HG03460 (cell line): ENCODE measurements around the gene ERBB4.
"Not testable (repeated sequence)": the region's sequence is repeated elsewhere in the genome, so short reads cannot be mapped to it uniquely, and the experiment has no call there.

Experiments
- ATAC-seq: cut with Tn5 transposase; IDR thresholded peaks from one replicate; pipeline ENCODE4 v1.9.1; 2021; ENCODE audit not compliant: unreplicated experiment

ERBB4 gene

DNA sequence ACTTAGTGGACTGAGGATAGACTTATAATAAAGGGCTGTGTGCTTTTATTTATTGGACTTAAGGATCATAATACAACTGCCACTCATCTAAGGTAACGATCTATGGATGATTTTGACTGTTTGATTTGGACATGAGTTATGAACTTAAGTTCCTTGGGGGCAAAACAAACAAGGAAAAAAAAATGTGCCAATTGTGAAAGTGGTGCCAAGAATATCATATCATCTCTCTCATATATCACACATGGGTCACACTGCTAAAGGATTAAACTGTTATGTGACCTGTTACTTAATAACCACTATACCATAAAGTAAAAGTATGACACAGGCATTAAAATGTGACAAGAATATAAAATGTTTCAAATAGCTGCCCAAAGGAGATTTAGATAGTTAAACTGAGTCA is 886.3 kb downstream of the ERBB4 start:
- ATAC-seq = no peak

DNA sequence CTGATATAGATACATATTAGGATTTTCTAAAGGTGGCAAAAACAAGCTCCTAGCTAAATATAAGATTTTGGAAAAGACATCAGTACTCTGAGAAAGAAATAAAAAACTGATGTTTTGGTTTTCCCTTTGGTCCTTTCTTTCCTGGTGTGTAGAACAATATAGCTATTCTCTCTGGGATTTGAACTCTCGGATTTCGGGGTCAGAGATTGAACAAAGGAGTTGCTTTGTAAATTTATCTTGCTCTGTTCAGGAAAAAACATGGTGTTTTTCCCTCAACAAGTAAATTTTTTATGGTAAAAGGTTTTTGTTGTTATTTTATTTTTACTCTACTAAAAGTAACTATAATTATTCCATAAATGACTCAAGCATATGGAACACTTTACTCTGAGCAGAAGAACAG is 889.3 kb downstream of the ERBB4 start:
- no peak for ATAC-seq

DNA sequence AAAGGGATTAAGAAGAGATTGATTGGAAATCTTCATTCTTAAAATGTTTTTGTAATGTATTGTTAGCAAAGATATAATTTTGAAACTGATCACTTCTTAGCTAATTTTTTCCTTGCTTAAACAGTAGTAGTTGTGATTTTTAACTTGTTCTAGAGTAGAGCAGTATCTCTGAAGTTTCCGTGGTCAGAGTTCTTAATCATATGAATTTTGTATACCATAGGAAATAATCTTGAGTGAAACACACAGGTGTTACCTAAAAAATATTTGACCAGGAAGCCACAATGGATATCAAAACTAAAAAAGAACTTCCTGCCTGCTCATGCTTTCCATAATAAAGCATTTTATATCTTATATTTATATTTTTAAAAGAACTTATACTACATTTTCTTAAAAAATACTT is 907.1 kb downstream of the ERBB4 start:
- no peak for ATAC-seq

DNA sequence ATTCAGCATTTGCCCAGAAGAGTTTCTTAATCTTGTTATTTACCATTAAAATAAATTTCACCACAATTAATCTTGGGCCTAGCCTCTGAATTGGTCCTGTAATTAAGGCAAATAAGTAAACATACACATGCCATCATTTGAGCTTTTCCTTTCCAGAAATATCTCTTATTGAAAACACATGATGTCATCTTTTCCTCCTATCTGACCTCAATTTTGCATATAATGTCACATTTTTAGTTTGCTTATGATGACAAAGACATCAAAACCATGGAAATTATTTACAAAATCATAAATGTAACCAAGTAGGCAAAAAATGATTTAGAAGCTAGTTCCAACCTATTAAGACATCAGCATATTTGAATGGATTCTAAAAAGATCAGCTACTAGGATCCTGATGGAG is 915.5 kb downstream of the ERBB4 start:
- ATAC-seq = no peak

DNA sequence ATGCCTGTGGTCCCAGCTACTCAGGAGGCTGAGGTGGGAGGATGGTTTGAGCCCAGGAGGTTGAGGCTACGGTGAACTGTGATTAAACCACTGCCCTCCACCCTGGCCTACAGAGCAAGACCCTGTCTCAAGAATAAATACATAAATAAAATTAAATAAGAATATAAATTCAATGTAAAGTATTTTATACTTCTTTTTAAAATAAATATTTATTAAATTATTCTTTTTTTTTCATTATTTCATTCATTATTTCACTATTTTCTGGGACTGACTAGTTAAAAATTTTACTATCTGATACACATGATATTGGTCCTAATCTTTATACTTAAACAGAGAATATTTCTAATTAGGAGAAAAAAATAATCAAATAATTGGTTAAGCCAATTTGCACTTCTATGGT is 917.6 kb downstream of the ERBB4 start:
- no peak for ATAC-seq

DNA sequence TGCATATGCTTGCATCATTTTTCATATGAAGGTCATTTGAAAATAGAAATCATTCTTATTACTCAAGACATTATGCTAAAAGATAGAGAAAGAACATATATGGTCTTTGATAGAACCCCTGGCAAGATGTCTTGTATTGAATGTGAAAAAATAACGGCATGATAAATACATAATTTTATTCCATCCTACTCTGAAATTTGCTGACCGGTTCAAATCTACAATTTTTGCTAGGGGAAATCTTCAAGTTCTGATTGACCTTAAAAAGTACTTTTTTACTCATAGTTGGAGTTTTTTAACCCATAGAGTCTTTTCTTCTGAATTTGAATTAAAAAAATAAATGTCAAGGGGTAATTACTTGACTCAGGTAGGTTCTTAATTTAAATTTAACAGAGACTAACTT is 920.8 kb downstream of the ERBB4 start:
- ATAC-seq = no peak

DNA sequence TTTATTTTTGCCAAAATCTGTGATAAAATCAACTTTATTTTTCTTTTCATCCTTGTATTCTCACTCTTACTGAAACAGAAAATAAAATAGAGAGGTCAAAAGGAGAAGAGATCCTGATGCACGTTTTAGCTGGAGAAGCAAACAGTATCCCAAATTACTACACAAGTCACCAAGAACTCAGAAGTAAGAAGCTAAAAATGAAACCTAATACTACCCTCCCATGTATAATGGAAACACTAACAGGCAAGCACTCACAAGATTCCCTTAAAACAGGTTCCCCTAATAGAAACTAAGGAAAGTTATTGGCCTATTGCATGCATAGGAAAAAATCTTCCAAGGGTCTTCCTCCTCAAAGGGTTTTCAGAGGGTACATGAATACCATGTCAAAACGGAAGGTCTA is 927.0 kb downstream of the ERBB4 start:
- no peak for ATAC-seq

DNA sequence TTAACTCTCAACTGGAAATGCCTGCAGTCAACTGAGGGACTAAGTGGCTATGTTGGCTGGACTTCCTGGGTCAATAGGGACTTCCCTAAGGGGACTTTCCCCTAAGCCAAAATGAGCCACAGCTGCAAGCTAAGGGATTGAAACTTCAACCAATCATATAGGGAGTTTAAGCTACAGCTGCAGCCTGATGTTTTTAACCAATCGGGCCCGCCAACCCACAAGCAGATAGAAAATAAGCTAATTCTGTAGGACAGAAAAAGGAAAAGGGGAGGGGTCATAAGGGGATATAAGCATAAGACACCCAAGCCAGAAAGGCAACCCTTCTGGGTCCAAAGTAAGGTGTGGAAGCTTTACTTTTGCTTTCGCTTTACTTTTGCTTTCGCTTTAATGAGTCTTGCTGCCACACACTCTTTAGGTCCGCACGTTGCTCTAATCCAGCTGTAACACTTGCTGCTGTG is 927.5 kb downstream of the ERBB4 start:
- ATAC-seq = peak; percentile 52

DNA sequence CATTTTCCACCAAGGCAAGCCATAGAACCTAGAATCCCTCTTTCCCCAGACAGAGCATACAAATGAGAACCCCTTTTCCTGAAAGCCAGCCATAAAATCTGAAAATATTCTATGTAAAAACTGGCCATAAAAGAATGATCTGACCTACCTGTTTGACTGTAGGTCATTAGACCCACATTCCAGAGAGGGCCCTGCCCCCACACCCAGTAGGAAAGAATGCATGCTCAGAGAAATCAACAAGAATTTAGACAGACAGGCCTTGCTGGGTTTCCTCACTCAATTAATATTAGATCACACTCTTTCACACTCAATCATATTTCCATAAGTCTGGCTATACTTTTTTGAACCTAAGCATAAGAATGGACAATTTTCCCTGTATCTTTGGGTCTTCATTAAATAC is 929.5 kb downstream of the ERBB4 start:
- no peak for ATAC-seq

DNA sequence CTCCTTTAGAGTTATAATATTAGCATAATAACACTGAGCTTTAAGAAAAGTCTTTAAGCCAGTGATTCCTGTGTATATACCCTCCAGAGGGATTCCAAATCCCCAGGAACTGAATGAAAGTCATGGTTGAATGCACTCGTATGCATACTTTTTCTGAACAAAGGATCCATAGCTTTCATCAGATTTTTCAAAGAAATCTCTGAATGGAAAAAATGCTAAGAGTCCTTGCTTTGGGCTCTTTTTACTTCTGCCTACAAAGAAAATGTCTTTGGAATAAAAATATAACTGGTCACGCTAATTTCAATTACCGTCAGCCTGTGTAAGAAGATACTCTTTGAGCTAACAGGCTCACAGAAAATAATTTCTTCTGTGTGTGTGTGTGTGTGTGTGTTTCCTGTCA is 939.5 kb downstream of the ERBB4 start:
- no peak for ATAC-seq

DNA sequence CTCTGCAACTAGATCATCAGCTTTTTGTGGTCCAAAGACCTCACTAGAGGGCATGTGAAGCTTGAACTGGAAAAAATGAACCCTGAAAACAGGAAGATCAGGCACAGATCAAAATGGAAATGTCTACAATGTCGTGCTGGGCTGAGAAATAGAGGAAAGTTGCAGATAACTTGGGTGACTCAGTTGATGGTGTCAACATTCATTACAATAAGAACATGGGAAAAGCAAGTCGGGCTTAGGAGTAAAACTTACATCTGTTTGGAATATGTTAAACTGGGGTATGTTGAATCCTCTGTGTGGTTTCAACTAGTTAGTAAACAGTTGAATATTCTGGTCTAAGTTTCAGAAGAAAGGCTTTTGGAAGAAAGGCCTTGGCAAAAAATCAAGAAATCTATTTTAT is 940.4 kb downstream of the ERBB4 start:
- ATAC-seq = no peak

DNA sequence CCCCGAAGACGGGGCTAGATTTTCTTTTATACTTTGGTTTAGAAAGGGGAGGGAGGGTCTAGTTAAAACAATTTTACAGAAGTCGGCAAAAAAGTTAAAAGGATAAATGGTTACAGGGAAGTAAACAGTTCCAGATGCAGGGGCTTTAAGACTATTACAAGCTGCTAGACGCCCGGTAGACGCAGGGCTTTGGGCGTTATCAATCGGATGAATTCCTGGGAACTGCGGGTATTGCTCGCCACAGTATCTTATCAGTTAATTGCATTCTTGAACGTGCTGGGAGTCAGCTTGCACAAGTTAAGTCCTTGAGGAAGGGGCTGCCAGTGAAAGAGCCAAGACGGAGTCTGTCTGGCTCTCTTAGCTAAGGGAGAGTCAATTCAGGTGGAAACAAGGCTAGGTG is 946.6 kb downstream of the ERBB4 start:
- not testable (repeated sequence) for ATAC-seq

DNA sequence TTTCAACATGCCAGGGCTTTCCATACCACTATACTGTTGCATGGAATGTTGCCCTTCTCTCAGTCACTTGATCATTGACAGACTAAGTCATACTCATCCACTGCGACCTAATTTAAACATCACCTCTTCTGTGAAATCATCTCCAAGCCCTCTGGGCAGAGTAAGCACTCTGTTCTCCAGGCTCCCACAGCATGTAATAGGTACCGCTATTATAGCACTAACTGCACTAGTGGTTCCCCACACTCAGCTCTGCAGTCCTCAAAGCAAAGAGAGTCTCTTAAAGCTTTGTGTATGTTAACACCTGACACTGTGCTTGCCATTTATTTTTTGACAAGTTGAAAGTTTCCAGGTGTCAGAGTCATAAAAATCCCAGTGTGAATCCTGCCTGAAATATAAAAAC is 947.2 kb downstream of the ERBB4 start:
- no peak for ATAC-seq

DNA sequence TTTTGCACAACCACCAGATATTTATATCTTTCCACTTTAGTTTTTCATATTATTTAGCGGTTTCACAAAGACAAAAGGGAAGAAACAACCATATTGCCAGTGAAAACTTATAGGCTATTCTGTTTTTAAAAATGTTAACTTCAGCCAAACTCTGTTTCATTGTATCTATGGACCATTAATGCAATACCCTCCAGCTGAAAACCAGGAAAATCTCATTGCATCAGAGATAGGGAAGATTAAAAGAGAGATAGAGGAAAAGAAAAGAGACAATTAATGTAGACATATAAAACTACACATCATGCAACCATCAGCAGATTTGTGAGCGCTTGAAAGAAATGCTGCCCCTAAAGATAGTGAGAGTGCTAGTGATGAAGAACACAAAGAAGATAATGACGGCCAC is 970.2 kb downstream of the ERBB4 start:
- ATAC-seq = no peak

DNA sequence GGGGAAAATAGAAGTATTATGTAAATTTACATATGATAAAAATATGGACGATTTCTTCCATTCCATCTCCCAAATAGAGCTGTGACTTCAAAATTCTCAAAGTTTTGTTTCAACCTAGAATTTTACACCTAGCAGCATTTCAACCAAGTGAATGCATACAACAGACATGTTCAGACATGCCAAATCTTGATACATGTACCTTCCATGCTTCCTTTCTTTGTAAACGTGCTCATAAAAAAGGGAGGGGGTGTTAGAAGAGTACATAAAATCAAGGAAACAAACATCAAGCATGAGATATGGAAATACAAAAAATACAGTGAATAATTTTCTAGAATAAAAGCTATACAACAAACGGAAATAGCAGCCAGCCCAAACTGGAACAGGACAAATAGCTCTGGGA is 974.2 kb downstream of the ERBB4 start:
- ATAC-seq = no peak

DNA sequence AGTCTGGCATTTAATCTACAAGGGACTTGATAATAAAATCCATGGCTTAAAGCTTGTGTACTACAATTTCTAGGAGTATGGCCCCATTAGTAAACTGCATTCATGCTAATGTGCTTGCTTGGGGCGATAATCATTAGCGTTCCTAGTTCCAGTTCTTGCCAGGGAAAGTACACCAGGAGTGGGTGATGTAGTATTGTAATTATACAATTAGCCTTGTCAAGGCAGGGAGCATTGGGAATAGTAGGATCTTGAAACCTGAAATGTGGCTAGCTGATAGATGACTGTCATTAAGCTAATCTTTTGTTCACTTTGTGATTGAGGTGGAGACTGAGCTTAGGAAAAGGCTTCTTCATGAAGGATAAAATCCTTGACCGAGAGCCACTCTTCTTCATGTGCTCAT is 993.0 kb downstream of the ERBB4 start:
- no peak for ATAC-seq

DNA sequence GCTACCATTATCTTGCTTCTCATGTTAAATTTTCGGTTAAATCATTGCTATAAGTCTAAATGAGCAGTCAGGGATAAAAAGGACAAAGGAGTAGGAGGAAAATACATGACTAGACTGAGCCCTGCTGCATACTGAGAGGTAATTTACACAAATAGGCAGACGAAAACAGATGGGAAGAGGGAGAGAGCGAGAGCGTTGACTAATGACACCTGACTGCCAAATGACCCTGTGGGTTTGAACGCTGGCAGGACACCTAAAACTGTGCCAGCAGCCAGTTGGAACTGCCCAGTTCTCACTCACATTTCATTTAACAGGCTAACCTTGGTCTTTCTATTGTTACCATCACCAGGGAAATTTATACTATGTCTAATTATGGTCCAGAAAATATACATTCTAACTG is 1004.0 kb downstream of the ERBB4 start:
- ATAC-seq = no peak

DNA sequence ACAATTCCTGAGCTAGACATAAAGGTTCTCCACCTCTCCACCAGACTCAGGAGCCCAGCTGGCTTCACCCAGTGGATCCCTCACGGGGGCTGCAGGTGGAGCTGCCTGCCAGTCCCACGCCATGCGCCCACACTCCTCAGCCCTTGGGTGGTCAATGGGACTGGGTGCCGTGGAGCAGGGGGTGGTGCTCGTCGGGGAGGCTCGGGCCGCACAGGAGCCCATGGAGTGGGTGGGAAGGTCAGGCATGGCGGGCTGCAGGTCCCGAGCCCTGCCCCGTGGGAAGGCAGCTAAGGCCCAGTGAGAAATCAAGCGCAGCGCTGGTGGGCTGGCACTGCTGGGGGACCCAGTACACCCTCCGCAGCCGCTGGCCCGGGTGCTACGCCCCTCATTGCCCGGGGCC is 1014.4 kb downstream of the ERBB4 start:
- ATAC-seq = not testable (repeated sequence)

DNA sequence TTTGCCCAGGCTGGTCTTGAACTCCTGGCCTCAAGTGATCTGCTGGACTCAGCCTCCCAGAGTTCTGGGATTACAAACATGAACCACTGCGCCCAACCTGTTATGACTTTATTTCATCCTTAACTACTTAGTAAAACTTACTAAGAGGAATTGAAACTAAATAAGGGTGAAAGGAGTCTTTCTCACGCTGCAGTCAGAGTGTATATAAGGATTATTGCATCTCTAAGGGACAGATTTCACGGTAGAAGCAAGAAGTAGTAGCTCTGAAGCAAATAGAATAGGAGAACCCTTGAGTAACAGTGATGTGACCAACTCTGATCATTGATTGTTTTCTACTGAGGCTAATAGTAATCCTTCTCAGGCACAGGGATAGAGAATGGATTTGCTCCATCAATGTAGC is 1022.1 kb downstream of the ERBB4 start:
- ATAC-seq = no peak

DNA sequence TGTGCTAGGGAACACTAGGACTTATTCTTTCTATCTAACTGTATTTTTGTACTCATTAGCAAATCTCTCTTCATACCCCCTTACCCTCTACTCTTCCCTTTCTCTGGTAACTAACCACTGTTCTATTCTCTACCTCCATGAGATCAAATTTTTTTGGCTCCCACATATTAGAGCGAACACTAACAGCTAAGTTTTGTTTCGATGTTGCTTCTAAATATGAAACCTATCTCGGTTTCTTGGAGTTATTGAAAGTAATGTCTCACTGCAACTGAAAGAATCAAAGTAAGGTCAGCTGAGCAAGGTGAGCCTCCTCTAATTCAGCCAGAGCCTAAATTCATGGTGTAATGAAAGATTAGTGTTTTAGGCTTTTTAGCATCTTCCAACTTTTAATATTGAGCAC is 1024.6 kb downstream of the ERBB4 start:
- no peak for ATAC-seq

DNA sequence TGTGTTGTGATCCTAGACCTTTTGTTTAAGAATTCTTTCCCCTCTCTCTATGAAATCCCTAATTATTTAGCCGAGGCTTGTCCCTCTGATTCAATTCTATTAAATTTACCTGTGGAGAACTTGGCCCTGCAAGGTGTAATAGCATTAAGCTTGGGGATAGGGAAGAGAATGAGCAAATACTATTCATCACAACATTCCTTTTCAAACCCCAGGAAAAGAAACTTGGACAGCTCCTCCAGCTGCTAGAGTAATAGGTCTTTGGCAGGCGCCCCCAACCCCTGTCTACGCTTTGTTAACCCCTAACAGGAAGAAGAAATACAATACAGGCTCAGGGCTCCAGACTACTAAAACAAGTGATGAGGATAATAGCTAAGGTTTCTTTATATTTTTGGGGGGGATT is 1025.2 kb downstream of the ERBB4 start:
- no peak for ATAC-seq

DNA sequence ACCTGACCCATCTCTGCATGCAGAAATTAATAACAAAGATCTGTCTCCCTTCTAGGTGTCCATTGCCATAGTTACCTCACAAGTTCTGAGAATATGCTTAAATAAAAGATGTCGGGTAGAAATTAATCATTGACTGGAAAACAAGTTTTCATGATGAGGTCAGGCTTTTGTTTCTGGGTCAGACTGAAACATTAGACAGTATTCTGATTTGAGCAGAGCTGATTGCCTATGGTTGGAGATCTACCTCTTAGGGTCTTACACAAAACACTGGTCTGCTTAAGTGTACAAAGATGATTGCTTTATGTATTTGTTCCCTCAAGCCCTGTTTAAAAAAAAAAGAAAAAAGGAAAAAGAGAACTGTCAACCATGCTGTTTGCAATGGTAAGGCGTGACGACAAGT is 1025.8 kb downstream of the ERBB4 start:
- ATAC-seq = no peak

DNA sequence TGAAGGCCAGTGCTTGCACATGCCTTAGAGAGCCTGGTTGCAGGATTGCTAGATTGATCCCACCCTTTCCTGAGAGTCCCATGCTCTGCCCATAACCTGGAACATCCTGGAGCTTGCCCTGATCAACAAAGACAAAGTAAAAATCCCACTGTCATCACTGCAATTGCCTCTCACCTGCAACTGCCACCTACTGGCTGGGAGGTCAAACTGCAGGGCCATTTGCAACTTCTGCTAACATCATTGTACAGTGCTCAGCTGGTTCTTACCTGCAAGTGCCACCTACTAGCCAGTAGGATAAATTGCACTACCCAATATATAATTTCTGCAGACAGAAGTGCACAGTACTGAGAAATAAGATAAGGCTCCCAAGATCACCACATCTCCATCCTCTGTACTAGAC is 1034.7 kb downstream of the ERBB4 start:
- ATAC-seq = no peak

DNA sequence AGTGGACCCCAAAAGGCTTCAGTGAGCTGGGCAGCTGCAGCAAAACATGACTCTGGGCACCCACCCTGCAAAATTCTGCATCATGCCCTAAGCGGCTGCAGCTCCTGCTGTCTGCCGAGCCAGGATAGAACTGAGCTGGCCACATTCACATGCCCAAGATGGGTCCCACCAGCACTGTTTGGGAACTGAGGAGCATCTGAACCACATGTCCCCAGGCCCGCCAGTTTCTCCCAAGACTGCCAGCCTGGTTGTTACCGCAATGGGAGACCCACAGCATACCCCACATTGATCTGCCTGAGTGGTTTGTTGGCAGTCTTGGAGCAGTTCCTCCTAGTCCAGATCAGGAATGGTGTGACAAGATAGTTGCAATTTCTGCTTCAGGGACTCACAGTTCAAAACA is 1035.4 kb downstream of the ERBB4 start:
- ATAC-seq = no peak
